ENCODE data around the gene KRTAP2-1. TPM values are rescaled to one million over a fixed set of nuclear protein-coding genes. Genes with fewer than 3 reads are reported as not detected.

Gene KRTAP2-1
- total and polyA plus RNA-seq, 2 donors (not counting 1 experiment from before 2014, with no cell fraction given): not detected

- no peaks in the 10 kb centered on the region for H4K20me1 ChIP-seq (ENCODE audit: control insufficient read depth, insufficient read depth, low read length, poor library complexity, severe bottlenecking)
- ATAC-seq (ENCODE audit: low read depth): no peak
- H3K9me3 ChIP-seq (ENCODE audit: control extremely low read depth in 1 of 3, control insufficient read depth in 2 of 3, insufficient read depth in 1 of 3, low read length in 2 of 3): no peaks in the 10 kb centered on the region
- H3K27ac ChIP-seq (ENCODE audit: low read length in 2 of 2): no peak overlapping the region
- H3K27me3 ChIP-seq (replicated peaks in 1 of 4; ENCODE audit: control extremely low read depth in 1 of 4, control insufficient read depth in 3 of 4, insufficient read depth in 4 of 4, low read length in 3 of 4): peaks cover 0 to 6% (median 2%) of the 10 kb centered on the region in 4 experiments
- Mint-ChIP-seq H3K4me3 (no peak overlapping the region), H3K4me1 (no peaks in the 10 kb centered on the region), H3K9me3 (ENCODE audit: insufficient read depth) (no peaks in the 10 kb centered on the region), H3K27me3 (peaks cover 31% of the 10 kb centered on the region), H3K27ac (no peak overlapping the region)
- no peak overlapping the region for H3K4me3 ChIP-seq (ENCODE audit: control extremely low read depth in 1 of 5, extremely low read depth in 1 of 5, insufficient read depth in 1 of 5, low read depth in 2 of 5, low read length in 4 of 5)
- no peak overlapping the region for H3K9ac ChIP-seq (ENCODE audit: low read length)
- TF ChIP-seq EZH2 (IDR thresholded peaks at IDR 0.05; ENCODE audit: borderline replicate concordance, insufficient read depth, low read depth, low read length, poor library complexity, severe bottlenecking) (no peak), CTCF (IDR thresholded peaks at IDR 0.05) (no peak)
- no peaks in the 10 kb centered on the region for H3K4me1 ChIP-seq (ENCODE audit: control insufficient read depth in 2 of 2, insufficient read depth in 2 of 2, low read length in 2 of 2)
- H3K36me3 ChIP-seq (replicated peaks in 1 of 2; ENCODE audit: control extremely low read depth in 1 of 2, control insufficient read depth in 1 of 2, extremely low read depth in 1 of 2, insufficient read depth in 2 of 2, low read length in 1 of 2): no peaks in the 10 kb centered on the region
- no CpG with 5 or more reads among the region's 1 CpG for WGBS (ENCODE audit: insufficient coverage)
- no peak for DNase-seq
- no peaks in the 10 kb centered on the region for H3K79me2 ChIP-seq (ENCODE audit: control insufficient read depth, insufficient read depth, low read length)
- ChIA-PET CTCF (no interaction called here), POLR2A (no interaction called here)
- H3K4me2 ChIP-seq (replicated peaks; ENCODE audit: low read depth, low read length, poor library complexity, severe bottlenecking): no peak overlapping the region
- no peak overlapping the region for H2AFZ ChIP-seq (ENCODE audit: insufficient read depth, low read depth, low read length, poor library complexity, severe bottlenecking)
- intact Hi-C loops (cut with micrococcal nuclease): no loop called here
Measured at GRCh38 chr17:41064301-41064700, 17.2 kb upstream of the KRTAP2-1 start.

- H3K27ac ChIP-seq (ENCODE audit: low read length in 2 of 2): no peak overlapping the region
- H3K79me2 ChIP-seq (ENCODE audit: control insufficient read depth, insufficient read depth, low read length): no peaks in the 10 kb centered on the region
- H3K9ac ChIP-seq (ENCODE audit: low read length): no peak overlapping the region
- H3K9me3 Mint-ChIP-seq (ENCODE audit: insufficient read depth): no peaks in the 10 kb centered on the region
- WGBS (ENCODE audit: insufficient coverage): no CpG with 5 or more reads among the region's 4 CpGs
- TF ChIP-seq EZH2 (IDR thresholded peaks at IDR 0.05; ENCODE audit: borderline replicate concordance, insufficient read depth, low read depth, low read length, poor library complexity, severe bottlenecking): no peak
- ChIA-PET POLR2A (no interaction called here), CTCF (no interaction called here)
- no peak overlapping the region for H3K4me2 ChIP-seq (replicated peaks; ENCODE audit: low read depth, low read length, poor library complexity, severe bottlenecking)
- no peaks in the 10 kb centered on the region for H3K36me3 ChIP-seq (replicated peaks in 1 of 2; ENCODE audit: control extremely low read depth in 1 of 2, control insufficient read depth in 1 of 2, extremely low read depth in 1 of 2, insufficient read depth in 2 of 2, low read length in 1 of 2)
- H2AFZ ChIP-seq (ENCODE audit: insufficient read depth, low read depth, low read length, poor library complexity, severe bottlenecking): no peak overlapping the region
- H3K27me3 ChIP-seq (replicated peaks in 1 of 4; ENCODE audit: control extremely low read depth in 1 of 4, control insufficient read depth in 3 of 4, insufficient read depth in 4 of 4, low read length in 3 of 4): peaks cover 0 to 6% (median 2%) of the 10 kb centered on the region in 4 experiments
- no peak for DNase-seq
- intact Hi-C loops (cut with micrococcal nuclease): no loop called here
- no peaks in the 10 kb centered on the region for H3K9me3 ChIP-seq (ENCODE audit: control extremely low read depth in 1 of 3, control insufficient read depth in 2 of 3, insufficient read depth in 1 of 3, low read length in 2 of 3)
- H4K20me1 ChIP-seq (ENCODE audit: control insufficient read depth, insufficient read depth, low read length, poor library complexity, severe bottlenecking): no peaks in the 10 kb centered on the region
- ATAC-seq (ENCODE audit: low read depth): no peak
- no peaks in the 10 kb centered on the region for H3K4me1 Mint-ChIP-seq
- no peak overlapping the region for H3K27ac Mint-ChIP-seq
- no peak overlapping the region for H3K4me3 ChIP-seq (ENCODE audit: control extremely low read depth in 1 of 5, extremely low read depth in 1 of 5, insufficient read depth in 1 of 5, low read depth in 2 of 5, low read length in 4 of 5)
- no peaks in the 10 kb centered on the region for H3K4me1 ChIP-seq (ENCODE audit: control insufficient read depth in 2 of 2, insufficient read depth in 2 of 2, low read length in 2 of 2)
- peaks cover 37% of the 10 kb centered on the region for H3K27me3 Mint-ChIP-seq
- H3K4me3 Mint-ChIP-seq: no peak overlapping the region
Measured at GRCh38 chr17:41063449-41063848, 16.3 kb upstream of the KRTAP2-1 start.
